K562 (cell line): ENCODE measurements around the gene APOC1. TPM values are rescaled to one million over a fixed set of nuclear protein-coding genes. Genes with fewer than 3 reads are reported as not detected.

ENCODE experiments used
- CCNT2 ChIP-seq: IDR thresholded peaks from 2 replicates; pipeline ENCODE4 v1.6.1; 2011; ENCODE audit warnings: borderline replicate concordance, low read depth, mild to moderate bottlenecking, moderate library complexity, mixed read lengths, low read length; ENCODE audit not compliant: insufficient read length; ENCODE audit errors: extremely low read depth
- CEBPG ChIP-seq, 3 experiments: fragments of 200-800 bp in 1 of 3; sonication (Bioruptor generic) in 1 of 3; sonication (generic) in 1 of 3; formaldehyde crosslinking in 1 of 3; IDR thresholded peaks in 2 of 3; conservative IDR thresholded peaks in 1 of 3; 2 replicates each; pipeline versions ENCODE4 v1.6.1 to v1.8.0; 2016 to 2022; ENCODE audit warnings: missing compliant biosample characterization in 2 of 3, missing genetic modification characterization in 2 of 3, mild to moderate bottlenecking in 1 of 3, missing genetic modification reagents in 1 of 3
- DACH1 ChIP-seq: fragments of 450-650 bp; IDR thresholded peaks from 2 replicates; pipeline ENCODE4 v1.6.1; 2018; ENCODE audit not compliant: partially characterized antibody
- EHMT2 ChIP-seq: fragments of 450-650 bp; IDR thresholded peaks from 2 replicates; pipeline ENCODE4 v1.6.1; 2018; ENCODE audit warnings: antibody characterized with exemption
- FOXJ2 ChIP-seq: fragments of 200-800 bp; sonication (Bioruptor generic); IDR thresholded peaks from 2 replicates; pipeline ENCODE4 v1.6.1; 2016; ENCODE audit warnings: missing genetic modification characterization, missing compliant biosample characterization
- HNRNPH1 ChIP-seq: fragments of 200-400 bp; formaldehyde crosslinking; optimal IDR thresholded peaks from 2 replicates; pipeline ENCODE3; 2017; ENCODE audit warnings: low read depth, mild to moderate bottlenecking, low read length, moderate library complexity
- HNRNPL ChIP-seq: fragments of 200-400 bp; formaldehyde crosslinking; IDR thresholded peaks from 2 replicates; pipeline ENCODE4 v1.6.1; 2017; ENCODE audit warnings: low read depth, mild to moderate bottlenecking, low read length
- KDM1A ChIP-seq, 2 experiments: fragments of 450-650 bp; IDR thresholded peaks; 2 replicates each; pipeline ENCODE4 v1.6.1; 2016; ENCODE audit warnings: mild to moderate bottlenecking in 2 of 2
- NBN ChIP-seq: fragments of 450-650 bp; IDR thresholded peaks from 2 replicates; pipeline ENCODE4 v1.6.1; 2016; ENCODE audit warnings: low read depth, mild to moderate bottlenecking
- RHOXF2B ChIP-seq: fragments of 250-450 bp; sonication (Bioruptor Pico); conservative IDR thresholded peaks from 2 replicates; pipeline ENCODE4 v1.5.1; 2021
- SMAD1 ChIP-seq: fragments of 150-350 bp; IDR thresholded peaks from 2 replicates; pipeline ENCODE4 v1.6.1; 2014; ENCODE audit warnings: low read length, low read depth; ENCODE audit not compliant: partially characterized antibody
- ZFX ChIP-seq: sonication (generic); formaldehyde crosslinking; IDR thresholded peaks from 2 replicates; pipeline ENCODE4 v1.8.0; 2022; ENCODE audit warnings: mild to moderate bottlenecking, missing genetic modification reagents, moderate library complexity
- ZNF133 ChIP-seq: fragments of 250-450 bp; sonication (Bioruptor Pico); IDR thresholded peaks from 2 replicates; pipeline ENCODE4 v1.4.0; 2020; ENCODE audit warnings: mild to moderate bottlenecking
- ZNF444 ChIP-seq: fragments of 250-450 bp; sonication (Bioruptor Pico); IDR thresholded peaks from 2 replicates; pipeline ENCODE4 v1.4.0; 2020; ENCODE audit warnings: mild to moderate bottlenecking, moderate library complexity
- polyA plus RNA-seq, 8 experiments: library from polyadenylated mRNA; depleted of rRNA in 4 of 8; stranded (reverse) in 5 of 8; unstranded in 3 of 8; fragments of >200 nt; fragmentation: Nextera tagmentation in 2 of 8; fragmentation: Illumina TruSeq in 1 of 8; extraction: Ambion mirVana in 2 of 8; extraction: Trizol in 1 of 8; gene quantifications; 2 replicates each; pipeline versions ENCODE4 v1.2.1 to v1.2.3, GENCODE V29; 2011 to 2014; ENCODE audit warnings: inconsistent platforms in 1 of 8, missing spikeins in 1 of 8
- total RNA-seq, 7 experiments: library from RNA; depleted of rRNA in 6 of 7; stranded (reverse); fragments of >200 nt in 6 of 7; fragmentation: Illumina TruSeq in 2 of 7; extraction: Trizol in 2 of 7; gene quantifications; 2 replicates each; pipeline versions ENCODE4 v1.2.1 to v1.2.3, GENCODE V29; 2011 to 2021; ENCODE audit warnings: low replicate concordance in 1 of 7
- TF ChIP-seq, protein P1 (sequence below): fragments of 450-650 bp; formaldehyde crosslinking; IDR thresholded peaks from 2 replicates; pipeline ENCODE4 v1.4.0; 2020; ENCODE audit warnings: mild to moderate bottlenecking, mixed read lengths
- TF ChIP-seq, protein P2 (sequence below): sonication (generic); formaldehyde crosslinking; IDR thresholded peaks from 2 replicates; pipeline ENCODE4 v1.8.0; 2022; ENCODE audit warnings: mild to moderate bottlenecking, missing genetic modification reagents
- TF ChIP-seq, protein P3 (sequence below): sonication (generic); formaldehyde crosslinking; IDR thresholded peaks from 2 replicates; pipeline ENCODE4 v1.8.0; 2022; ENCODE audit warnings: mild to moderate bottlenecking, low read depth, missing genetic modification reagents
- TF ChIP-seq, protein P4 (sequence below): sonication (generic); formaldehyde crosslinking; IDR thresholded peaks from 2 replicates; pipeline ENCODE4 v1.8.1; 2023; ENCODE audit warnings: mild to moderate bottlenecking, missing genetic modification reagents
- TF ChIP-seq, protein P5 (sequence below): fragments of 250-450 bp; sonication (Bioruptor Pico); IDR thresholded peaks from 2 replicates; pipeline ENCODE4 v1.4.0; 2020; ENCODE audit warnings: borderline replicate concordance

APOC1 gene
- total and polyA plus RNA-seq, 9 of the 15 experiments (the other 6 are each of a cell fraction or from before 2014, with no cell fraction given), result 115 to 408 (median 220) TPM

DNA sequence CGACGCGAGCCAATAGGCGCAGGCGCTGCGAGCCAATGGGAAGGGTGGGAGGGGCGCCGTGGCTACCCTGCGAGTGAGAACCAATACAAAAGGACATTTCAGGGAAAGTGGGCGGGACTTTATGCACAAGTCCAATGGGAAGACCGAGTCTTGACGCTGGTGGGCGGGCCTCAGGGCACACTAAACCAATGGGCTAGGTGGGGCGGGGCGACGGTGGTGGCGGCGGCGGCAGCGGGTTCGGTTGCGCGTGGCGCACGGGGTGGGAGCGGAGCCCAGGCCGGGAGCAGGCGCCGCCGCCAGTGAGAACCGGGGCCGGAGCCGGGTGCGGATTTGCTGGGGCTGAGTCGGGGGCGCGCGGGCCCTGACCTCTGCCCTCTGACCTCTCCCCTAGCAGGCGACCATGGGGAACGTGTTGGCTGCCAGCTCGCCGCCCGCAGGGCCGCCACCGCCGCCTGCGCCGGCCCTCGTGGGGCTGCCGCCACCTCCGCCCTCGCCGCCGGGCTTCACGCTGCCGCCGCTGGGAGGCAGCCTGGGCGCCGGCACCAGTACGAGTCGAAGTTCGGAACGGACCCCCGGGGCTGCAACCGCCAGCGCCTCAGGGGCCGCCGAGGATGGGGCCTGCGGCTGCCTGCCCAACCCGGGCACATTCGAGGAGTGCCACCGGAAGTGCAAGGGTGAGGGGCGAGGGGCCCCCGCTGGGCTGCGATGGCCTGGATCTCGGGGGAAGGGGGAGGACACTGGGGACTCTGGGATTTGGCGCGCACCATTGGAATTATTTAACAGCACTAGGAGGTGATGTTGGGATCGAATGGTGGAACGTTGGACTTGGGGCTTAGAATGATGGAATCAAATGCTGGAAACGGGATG is 23.2 kb upstream of the APOC1 start, which contains the start of gene TOMM40 (continued):
- TF ChIP-seq, protein P1, sequence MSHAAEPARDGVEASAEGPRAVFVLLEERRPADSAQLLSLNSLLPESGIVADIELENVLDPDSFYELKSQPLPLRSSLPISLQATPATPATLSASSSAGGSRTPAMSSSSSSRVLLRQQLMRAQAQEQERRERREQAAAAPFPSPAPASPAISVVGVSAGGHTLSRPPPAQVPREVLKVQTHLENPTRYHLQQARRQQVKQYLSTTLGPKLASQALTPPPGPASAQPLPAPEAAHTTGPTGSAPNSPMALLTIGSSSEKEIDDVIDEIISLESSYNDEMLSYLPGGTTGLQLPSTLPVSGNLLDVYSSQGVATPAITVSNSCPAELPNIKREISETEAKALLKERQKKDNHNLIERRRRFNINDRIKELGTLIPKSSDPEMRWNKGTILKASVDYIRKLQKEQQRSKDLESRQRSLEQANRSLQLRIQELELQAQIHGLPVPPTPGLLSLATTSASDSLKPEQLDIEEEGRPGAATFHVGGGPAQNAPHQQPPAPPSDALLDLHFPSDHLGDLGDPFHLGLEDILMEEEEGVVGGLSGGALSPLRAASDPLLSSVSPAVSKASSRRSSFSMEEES, result no peak
- TF ChIP-seq HNRNPL, result no peak; the same call in 1 of the 2 replicates
- TF ChIP-seq, protein P2, sequence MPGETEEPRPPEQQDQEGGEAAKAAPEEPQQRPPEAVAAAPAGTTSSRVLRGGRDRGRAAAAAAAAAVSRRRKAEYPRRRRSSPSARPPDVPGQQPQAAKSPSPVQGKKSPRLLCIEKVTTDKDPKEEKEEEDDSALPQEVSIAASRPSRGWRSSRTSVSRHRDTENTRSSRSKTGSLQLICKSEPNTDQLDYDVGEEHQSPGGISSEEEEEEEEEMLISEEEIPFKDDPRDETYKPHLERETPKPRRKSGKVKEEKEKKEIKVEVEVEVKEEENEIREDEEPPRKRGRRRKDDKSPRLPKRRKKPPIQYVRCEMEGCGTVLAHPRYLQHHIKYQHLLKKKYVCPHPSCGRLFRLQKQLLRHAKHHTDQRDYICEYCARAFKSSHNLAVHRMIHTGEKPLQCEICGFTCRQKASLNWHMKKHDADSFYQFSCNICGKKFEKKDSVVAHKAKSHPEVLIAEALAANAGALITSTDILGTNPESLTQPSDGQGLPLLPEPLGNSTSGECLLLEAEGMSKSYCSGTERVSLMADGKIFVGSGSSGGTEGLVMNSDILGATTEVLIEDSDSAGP, result no peak
- TF ChIP-seq CCNT2, result no peak
- TF ChIP-seq RHOXF2B (CRISPR knock-in tag), result no peak
- peak; percentile 51; the same call in 1 of the 2 replicates for TF ChIP-seq ZFX (CRISPR knock-in tag)
- TF ChIP-seq HNRNPH1, result no peak
- TF ChIP-seq EHMT2, result no peak
- TF ChIP-seq, protein P3, sequence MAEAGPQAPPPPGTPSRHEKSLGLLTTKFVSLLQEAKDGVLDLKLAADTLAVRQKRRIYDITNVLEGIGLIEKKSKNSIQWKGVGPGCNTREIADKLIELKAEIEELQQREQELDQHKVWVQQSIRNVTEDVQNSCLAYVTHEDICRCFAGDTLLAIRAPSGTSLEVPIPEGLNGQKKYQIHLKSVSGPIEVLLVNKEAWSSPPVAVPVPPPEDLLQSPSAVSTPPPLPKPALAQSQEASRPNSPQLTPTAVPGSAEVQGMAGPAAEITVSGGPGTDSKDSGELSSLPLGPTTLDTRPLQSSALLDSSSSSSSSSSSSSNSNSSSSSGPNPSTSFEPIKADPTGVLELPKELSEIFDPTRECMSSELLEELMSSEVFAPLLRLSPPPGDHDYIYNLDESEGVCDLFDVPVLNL (CRISPR knock-in tag), result no peak
- no peak for TF ChIP-seq ZNF444
- TF ChIP-seq SMAD1, result no peak
- no peak for TF ChIP-seq CEBPG (CRISPR knock-in tag; IDR thresholded peaks at IDR 0.05)
- no peak for TF ChIP-seq CEBPG (tag; conservative IDR thresholded peaks at IDR 0.05 in 1 of 2, IDR thresholded peaks at IDR 0.05 in 1 of 2)
- TF ChIP-seq, protein P4, sequence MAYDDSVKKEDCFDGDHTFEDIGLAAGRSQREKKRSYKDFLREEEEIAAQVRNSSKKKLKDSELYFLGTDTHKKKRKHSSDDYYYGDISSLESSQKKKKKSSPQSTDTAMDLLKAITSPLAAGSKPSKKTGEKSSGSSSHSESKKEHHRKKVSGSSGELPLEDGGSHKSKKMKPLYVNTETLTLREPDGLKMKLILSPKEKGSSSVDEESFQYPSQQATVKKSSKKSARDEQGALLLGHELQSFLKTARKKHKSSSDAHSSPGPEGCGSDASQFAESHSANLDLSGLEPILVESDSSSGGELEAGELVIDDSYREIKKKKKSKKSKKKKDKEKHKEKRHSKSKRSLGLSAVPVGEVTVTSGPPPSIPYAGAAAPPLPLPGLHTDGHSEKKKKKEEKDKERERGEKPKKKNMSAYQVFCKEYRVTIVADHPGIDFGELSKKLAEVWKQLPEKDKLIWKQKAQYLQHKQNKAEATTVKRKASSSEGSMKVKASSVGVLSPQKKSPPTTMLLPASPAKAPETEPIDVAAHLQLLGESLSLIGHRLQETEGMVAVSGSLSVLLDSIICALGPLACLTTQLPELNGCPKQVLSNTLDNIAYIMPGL (CRISPR knock-in tag), result peak; percentile 91
- TF ChIP-seq, protein P5, sequence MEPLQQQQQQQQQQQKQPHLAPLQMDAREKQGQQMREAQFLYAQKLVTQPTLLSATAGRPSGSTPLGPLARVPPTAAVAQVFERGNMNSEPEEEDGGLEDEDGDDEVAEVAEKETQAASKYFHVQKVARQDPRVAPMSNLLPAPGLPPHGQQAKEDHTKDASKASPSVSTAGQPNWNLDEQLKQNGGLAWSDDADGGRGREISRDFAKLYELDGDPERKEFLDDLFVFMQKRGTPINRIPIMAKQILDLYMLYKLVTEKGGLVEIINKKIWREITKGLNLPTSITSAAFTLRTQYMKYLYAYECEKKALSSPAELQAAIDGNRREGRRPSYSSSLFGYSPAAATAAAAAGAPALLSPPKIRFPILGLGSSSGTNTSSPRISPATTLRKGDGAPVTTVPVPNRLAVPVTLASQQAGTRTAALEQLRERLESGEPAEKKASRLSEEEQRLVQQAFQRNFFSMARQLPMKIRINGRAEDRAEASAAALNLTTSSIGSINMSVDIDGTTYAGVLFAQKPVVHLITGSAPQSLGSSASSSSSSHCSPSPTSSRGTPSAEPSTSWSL (CRISPR knock-in tag), result no peak
- TF ChIP-seq FOXJ2, result no peak
- TF ChIP-seq DACH1, result no peak
- TF ChIP-seq NBN, result no peak
- TF ChIP-seq ZNF133 (CRISPR knock-in tag), result no peak
- TF ChIP-seq KDM1A (IDR thresholded peaks at IDR 0.05), result no peak
